Activated naive CD4-positive, alpha-beta T cell treated with anti-CD3 and anti-CD28 coated beads, Interleukin-2, amount 50 U/mL, for 72 hours (primary cell): ENCODE results near the gene IL4I1. TPM values are rescaled to one million over a fixed set of nuclear protein-coding genes. Genes with fewer than 3 reads are reported as not detected.
"Not testable (repeated sequence)": the region's sequence is repeated elsewhere in the genome, so short reads cannot be mapped to it uniquely, and the experiment has no call there.

Source experiments
- ATAC-seq, 2 donors: fragments of 150-1000 bp; cut with Tn5 transposase; 2 replicates each; pipeline ENCODE4 v1.10.0; 2021; ENCODE audit warnings: mild to moderate bottlenecking in 2 of 2, moderate library complexity in 2 of 2
- DNase-seq, 2 donors: peaks; one replicate each; pipeline ENCODE4 v3.0.0; 2021 to 2022; ENCODE audit warnings: low spot score in 2 of 2
- H3K27ac Mint-ChIP-seq, 2 donors: one replicate each; pipeline ENCODE4 v1.8.0; 2022; ENCODE audit warnings: mild to moderate bottlenecking in 2 of 2, mixed read lengths in 2 of 2
- H3K36me3 Mint-ChIP-seq, 2 donors: one replicate each; pipeline ENCODE4 v1.8.0; 2022; ENCODE audit warnings: mixed read lengths in 2 of 2
- H3K9me3 Mint-ChIP-seq, 2 donors: one replicate each; pipeline ENCODE4 v1.8.0; 2022; ENCODE audit warnings: mixed read lengths in 2 of 2
- total RNA-seq, 2 donors: library from RNA; stranded (reverse); gene quantifications; one replicate each; pipeline ENCODE4 v1.2.3, GENCODE V29; 2022

IL4I1 gene
- total RNA-seq, 2 donors from 2014 or later = 6.3 to 11.1 TPM

DNA sequence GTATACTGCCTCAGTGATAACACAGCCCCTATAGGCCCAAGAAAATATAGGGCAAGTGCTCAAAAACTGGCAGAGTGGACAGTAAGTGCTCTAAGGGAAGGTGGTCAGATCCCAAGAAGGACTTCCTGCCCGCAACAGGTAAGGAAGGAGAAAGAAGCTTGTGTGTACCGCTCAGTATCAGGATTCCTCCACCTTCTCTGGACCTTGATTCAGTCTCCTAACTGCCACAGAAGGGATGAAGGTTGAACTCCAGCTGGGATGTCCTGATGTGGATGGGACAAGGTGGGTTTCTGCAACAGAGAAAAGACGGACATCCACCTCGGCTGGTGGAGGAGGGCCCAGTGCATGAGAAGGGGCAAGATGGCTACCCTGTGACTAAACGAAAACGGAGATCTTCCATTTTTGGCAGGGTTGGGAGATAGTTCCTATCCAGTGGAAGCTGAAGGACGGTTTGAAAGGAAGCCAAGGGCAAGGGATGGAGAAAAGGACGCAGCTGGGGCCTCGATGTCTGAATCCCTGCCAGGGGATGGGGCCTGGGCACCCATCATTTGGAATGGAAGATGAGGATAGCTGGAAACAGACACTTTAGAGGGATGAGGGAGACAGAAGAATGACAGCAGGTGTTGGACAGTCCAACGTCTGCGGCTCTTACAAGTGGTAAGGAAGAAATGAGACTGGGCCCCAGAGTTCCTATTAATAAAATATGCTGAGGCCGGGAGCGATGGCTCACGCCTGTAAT lies 31.0 kb upstream of the IL4I1 start:
- no peak for ATAC-seq
- H3K36me3 Mint-ChIP-seq = peaks cover 38 to 56% of the 10 kb centered on the region in 2 donors
- no peak for DNase-seq
- H3K27ac Mint-ChIP-seq = peak overlapping the region; percentile 97 to 98
- H3K9me3 Mint-ChIP-seq = peaks cover 9 to 15% of the 10 kb centered on the region in 2 donors

DNA sequence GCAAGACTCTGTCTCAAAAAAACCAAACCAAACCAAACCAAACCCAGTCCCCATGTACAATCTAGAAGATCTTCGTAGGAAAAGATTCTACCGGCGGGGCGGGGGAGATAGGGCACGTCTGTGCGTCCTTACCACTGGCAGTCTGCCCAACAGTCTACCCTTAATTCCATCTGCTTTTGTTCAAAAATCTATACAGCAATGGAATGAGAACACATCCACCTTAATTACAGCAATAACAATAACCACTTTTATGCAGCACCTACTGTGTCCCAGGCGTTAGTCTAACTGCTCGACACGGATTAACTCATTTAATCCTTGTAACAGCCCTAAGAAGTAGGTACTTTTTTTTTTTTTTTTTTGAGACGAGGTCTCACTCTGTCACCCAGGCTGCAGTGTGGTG lies 29.8 kb upstream of the IL4I1 start:
- DNase-seq = no peak
- H3K9me3 Mint-ChIP-seq = peaks cover 6 to 9% of the 10 kb centered on the region in 2 donors
- H3K36me3 Mint-ChIP-seq = peaks cover 38 to 55% of the 10 kb centered on the region in 2 donors
- ATAC-seq = no peak
- peak overlapping the region in 1 of 2 donors; percentile 55 for H3K27ac Mint-ChIP-seq

DNA sequence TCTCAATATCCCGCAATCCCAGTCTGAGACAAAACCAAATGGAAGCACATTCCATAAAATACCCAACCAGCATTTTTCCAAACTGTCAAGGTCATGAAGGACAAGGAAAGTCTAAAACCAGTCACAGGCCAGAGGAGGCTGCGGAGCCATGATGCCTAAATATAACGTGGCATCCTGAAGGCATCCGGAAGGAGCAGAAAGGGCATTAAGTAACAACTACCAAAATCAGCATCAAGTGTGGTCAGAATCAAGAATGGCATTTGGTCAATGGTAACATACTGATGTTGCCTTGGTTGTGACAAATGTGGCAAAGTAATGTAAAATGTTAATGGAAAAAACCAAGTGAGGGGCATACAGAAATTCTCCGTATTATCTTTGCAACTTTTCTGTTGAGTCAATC lies 28.8 kb upstream of the IL4I1 start:
- Mint-ChIP-seq H3K9me3 (peaks cover 6 to 7% of the 10 kb centered on the region in 2 donors), H3K27ac (peak overlapping the region in 1 of 2 donors; percentile 86), H3K36me3 (peaks cover 36 to 51% of the 10 kb centered on the region in 2 donors)
- DNase-seq = no peak
- ATAC-seq = no peak

DNA sequence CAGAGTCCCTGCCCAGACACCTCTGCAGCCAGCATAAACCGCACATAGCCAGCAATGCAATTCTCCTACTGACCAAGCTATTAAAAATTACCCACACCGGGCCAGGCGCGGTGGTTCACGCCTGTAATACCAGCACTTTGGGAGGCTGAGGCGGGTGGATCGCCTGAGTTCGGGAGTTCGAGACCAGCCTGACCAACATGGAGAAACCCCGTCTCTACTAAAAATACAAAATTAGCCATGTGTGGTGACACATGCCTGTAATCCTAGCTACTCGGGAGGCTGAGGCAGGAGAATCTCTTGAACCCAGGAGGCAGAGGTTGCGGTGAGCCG lies 28.2 kb upstream of the IL4I1 start:
- ATAC-seq, DNase-seq, H3K9me3 Mint-ChIP-seq: not testable (repeated sequence)
- Mint-ChIP-seq H3K36me3 (peaks cover 29 to 44% of the 10 kb centered on the region in 2 donors), H3K27ac (peak overlapping the region in 1 of 2 donors; percentile 86)

DNA sequence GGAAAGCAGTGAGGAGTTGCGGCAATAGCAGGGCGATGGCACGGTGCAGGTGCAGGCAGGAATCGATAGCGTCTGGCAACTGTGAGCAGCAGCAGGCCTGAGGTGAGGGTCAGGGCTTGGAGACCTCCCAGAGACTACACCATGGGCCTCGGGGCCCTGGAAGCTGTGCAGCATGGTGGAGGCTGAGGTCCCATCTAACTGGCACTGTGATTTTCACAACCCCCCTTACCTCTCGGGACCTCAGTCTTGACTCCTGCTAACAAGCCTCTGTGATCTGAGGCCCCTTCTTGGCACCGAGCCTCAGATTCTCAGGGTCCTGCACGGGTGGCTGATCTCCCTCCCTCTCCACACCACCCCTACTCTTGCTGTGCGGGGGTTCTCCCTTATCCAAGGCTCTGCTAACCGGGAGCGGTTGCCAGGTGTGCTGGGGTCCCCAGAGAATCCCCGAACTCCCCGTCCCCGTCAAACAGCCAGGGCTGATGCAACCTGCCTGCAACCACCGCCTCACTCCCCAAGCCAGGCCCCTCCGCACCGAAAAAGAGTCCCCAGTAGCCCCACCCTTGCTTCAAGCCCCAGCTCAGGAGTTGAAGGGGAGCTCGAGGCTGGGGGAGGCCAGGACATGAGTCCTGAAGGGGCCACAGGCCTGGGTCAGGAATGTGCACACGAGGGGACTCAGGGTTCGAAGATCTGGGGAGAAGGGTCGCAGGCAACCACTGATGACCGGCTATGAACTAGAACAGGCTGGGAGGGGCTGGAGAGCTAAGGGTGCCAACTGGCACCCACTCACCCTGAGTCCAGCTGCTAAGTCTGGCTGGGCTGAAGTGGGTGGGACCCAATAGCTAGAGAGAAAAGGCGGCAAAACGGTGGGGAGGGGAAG lies 27.6 kb upstream of the IL4I1 start:
- no peak for DNase-seq
- Mint-ChIP-seq H3K36me3 (peaks cover 23 to 38% of the 10 kb centered on the region in 2 donors), H3K27ac (peak overlapping the region; percentile 32 to 50), H3K9me3 (no peaks in the 10 kb centered on the region)
- ATAC-seq = no peak

DNA sequence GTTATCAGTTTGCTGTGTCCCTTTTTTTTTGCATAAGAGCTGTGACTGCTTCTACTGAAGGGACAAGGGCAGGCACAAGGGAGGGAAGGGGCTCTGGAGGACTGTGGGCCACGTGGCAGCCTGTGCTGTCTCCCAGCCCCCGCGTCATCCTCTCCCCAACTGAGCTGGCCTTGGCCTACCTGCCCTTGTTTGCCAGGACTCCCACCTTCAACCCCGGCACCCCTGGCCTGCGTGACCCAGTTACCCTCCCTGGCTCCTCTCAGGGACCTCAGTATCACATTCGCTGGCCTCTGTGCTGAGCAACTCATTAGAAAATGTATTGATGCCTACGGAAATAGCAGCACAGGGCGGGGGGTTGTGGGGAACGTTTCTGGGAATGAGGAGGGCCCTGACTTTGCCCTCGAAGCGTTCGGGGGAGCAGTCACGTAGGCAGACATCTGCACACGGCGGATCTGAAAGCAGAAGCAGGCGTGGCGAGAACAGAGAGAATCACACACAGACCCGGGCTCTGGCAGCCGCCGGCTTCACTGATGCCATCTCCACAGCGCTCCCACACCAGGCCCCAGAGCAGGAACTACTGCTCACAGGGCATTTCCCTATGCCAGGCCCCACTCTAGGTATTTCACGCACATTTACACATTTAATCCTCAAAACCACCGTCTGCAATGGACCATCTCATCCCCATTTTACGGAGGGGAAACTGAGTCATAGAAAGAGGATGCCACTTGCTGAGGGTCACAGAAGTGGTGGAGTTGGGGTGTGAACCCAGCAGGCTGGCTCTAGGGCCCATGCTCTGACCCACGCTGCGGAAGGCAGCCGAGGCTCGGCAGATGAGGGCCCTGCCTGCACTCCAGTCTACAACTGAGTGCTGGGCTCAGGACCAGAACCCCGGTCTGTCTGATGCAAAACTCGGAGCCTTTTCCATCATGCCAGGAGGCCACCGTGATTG lies 26.6 kb upstream of the IL4I1 start:
- DNase-seq (no peak), ATAC-seq (no peak)
- Mint-ChIP-seq H3K27ac (peak overlapping the region; percentile 32 to 60), H3K9me3 (no peaks in the 10 kb centered on the region), H3K36me3 (peaks cover 14 to 33% of the 10 kb centered on the region in 2 donors)

DNA sequence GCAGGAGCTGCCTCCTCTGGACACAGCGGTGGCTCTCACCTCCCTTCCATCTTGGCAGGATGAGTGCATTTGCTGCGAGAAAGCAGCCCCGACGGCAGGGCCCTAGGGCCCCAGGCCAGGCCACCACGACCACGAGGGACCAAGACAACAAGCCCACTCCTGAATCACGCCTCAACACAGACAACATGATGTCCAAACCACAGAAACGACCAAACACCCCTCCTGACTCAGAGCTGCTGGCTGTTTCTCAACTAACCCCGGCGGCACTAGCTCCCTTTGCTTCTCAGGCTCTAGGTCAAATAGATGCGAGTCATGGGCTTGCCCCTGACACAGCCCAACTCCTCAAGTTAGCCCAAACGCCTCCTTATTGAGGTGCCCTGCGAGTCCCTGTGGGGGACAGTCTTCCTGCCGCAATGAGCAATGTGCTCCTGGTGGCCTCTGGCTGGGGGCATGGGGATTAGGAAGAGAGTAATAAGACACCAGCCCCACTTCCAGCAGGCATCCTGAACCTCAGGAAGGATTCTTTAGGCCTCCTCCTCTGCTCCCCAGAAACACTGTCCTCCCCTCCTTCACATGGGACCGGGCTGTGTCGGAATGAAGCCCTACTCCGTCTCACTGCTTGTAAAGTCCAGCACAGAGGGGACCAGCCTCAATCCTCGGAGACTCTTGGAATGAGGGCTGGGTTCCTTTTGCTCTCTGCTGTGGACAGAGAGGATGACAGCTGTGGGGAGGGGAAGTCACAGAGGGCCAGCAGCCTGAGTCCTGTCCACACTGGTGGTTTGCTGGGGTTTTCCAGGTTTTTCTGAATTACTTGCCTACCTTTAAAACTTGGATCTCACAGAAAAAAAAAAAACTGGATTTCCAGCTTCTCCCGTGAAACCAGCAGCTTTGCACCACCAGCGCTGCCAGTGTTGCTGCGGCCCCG lies 25.4 kb upstream of the IL4I1 start:
- H3K27ac Mint-ChIP-seq = peak overlapping the region; percentile 86 to 89
- H3K36me3 Mint-ChIP-seq = peaks cover 5 to 27% of the 10 kb centered on the region in 2 donors
- ATAC-seq (peak; percentile 51 to 78), DNase-seq (no peak)
- H3K9me3 Mint-ChIP-seq = no peaks in the 10 kb centered on the region

DNA sequence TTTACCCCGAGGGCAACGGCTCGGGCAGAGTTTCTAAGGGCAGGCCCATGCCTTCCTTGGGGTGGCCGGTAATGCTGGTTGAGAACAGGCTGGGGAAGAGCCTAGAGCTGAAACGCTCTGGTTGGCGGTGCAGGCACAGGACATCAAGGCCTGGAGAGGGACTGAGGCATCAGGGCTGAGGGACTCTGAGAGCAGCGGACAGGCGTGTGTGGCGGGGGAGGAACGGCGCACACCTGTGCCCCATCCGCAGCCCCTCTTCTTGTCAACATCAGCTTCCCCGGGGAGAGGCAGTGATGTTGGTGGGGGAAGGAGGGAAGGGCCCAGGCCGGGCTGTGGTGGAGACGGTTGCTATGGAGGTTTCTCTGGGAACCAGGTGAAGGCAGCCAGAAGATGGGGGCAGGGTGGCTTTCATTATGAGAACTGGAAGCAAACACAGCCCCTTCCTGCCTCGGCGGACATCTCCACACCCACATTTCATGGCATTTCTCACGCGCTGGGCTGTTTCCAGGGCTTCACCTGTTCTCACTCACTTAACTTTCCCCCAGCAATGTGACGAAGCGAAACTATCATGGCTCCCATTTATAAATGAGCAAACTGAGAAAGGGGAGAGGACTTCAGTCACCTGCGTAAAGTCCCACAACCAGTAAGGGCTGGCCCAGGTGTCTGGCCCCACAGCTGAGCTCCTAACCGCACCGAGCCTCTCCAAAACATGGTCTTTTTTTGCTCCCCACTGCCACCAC lies 24.1 kb upstream of the IL4I1 start:
- no peak for DNase-seq
- Mint-ChIP-seq H3K27ac (peak overlapping the region; percentile 86 to 89), H3K36me3 (peaks cover 7 to 37% of the 10 kb centered on the region in 2 donors), H3K9me3 (no peaks in the 10 kb centered on the region)
- no peak for ATAC-seq

DNA sequence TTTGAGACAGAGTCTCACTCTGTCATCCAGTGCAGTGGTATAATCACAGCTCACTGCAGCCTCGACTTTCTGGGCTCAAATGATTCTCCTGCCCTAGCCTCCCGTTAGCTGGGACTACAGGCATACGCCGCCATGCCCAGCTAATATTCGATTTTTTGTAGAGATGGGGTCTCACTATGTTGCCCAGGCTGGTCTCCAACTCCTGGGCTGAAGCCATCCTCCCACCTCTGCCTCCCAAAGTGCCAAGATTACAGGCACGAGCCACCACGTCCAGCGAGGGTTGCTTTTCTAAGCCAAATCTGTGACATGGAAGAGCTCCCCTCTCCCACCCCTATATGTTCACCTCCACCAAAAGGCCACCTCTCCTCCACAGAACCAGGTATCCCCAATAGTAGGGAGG lies 21.4 kb upstream of the IL4I1 start:
- Mint-ChIP-seq H3K9me3 (no peaks in the 10 kb centered on the region), H3K27ac (peak overlapping the region in 1 of 2 donors; percentile 14), H3K36me3 (peaks cover 12 to 51% of the 10 kb centered on the region in 2 donors)
- ATAC-seq = no peak
- DNase-seq = no peak

DNA sequence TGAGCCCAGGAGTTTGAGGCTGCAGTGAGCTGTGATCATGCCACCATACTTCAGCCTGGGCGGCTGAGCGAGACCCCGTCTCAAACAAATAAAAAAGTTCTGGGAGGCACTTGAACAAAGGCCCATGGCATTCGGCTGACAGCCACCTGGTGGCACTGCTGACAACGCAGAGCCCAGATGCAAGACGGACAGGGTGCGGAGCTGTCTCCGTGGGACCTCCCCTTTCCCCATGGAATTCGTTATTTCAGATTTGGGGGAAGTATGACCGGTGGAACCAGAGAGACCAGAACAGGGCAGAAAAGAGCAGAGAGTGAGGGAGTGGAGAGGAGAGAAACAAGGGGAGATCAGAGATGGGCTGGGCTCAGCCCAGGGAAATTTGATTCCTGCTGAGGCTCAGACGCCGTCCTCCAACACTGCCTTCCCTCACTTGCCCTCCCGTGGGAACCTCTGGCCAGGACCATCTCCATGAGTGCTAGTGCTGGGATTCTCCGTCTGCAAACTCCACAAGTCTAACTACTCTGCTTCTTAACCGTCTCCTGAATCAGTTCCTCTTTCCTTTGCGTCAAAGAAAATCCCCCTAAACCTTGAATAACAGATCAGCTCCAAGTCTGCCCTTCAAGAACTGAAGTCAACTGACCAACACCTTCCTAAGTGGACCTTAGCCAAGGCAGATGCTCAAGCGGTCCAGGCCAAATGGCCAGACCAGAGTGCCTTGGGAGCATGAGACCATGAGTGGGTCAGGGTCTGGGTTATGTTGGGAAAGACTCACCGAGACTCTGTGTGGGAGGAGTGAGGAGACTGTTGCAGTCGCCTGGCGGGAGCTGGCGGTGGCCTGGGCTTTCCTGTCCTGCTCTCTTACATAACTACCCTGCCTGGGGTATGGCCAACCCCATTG lies 20.4 kb upstream of the IL4I1 start:
- Mint-ChIP-seq H3K27ac (peak overlapping the region in 1 of 2 donors; percentile 14), H3K9me3 (no peaks in the 10 kb centered on the region), H3K36me3 (peaks cover 12 to 58% of the 10 kb centered on the region in 2 donors)
- no peak for ATAC-seq
- DNase-seq = no peak

DNA sequence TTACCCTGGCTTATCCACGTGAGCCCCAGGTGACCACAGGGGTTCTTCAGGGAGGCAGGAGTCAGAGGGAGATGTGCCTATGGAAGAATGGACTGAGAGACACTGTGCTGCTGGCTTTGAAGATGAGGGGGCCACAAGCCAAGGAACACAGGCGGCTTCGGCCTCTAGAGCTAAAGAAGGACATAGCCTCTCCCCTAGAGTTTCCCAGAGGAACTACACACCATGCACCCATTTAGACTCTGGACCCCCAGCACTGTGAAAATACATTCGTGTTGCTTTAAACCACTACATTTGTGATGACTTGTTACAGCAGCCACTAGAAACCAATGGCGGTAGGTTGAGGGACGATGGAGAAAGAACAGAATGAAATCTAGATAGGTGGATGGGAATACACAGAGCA lies 18.6 kb upstream of the IL4I1 start:
- no peak for ATAC-seq
- DNase-seq = no peak
- peak overlapping the region; percentile 4 to 17 for H3K27ac Mint-ChIP-seq
- no peaks in the 10 kb centered on the region for H3K9me3 Mint-ChIP-seq
- H3K36me3 Mint-ChIP-seq = peaks cover 12 to 56% of the 10 kb centered on the region in 2 donors

DNA sequence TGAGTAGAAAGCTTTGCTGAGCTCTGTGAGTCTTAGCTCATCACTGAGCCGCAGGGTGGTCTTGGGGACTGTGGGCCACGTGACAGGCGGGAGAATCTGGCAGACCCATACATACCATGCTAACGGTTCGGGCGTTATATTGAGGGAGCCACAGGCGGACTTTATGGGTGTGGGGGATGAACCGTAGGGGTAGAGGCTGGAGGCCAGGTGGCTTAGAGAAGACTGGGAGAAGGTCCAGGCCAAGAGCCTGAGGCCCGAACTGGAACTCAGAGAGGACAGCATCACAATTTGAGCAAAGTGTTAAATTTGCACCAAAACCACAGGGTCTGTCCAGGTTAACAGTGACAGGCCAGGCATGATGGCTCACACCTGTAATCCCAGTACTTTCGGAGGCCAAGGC lies 17.0 kb upstream of the IL4I1 start:
- ATAC-seq = no peak
- Mint-ChIP-seq H3K36me3 (peaks cover 12 to 65% of the 10 kb centered on the region in 2 donors), H3K27ac (peak overlapping the region; percentile 75 to 89), H3K9me3 (no peaks in the 10 kb centered on the region)
- DNase-seq = no peak

DNA sequence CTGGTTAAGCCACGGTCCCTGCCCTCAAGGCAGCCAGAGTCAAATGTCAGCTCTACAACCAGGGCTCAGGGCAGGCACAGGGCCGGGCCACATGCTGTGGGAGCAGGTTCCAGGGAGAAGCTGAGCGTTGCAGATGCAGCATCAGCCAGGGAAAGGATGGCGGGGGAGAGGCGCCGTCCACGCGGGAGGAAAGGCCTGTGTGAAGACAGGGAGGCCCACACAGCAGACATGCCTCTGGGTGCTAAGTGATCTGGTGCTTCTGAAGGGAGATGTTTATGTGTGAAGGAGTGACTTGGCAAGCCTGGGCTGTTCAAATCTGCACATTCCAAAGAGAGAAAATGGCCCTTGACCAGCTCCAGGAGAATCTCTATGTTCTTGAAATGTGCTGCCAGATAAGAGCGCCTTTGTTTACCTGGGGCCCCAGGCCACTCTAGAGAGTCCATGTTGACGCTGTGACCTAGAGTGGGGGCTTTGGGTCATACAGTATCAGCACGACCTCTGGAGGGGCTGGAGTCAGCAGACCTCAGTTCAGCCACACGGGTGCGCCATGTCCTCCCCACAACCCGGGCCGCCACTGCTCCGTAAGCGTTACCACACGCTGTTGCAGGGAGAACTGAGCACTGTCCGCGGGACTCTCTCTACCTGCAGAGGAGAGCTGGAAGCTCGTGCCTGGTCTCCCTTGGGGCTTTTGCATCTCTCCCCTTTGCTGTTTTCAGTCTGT lies 16.4 kb upstream of the IL4I1 start:
- Mint-ChIP-seq H3K36me3 (peaks cover 12 to 66% of the 10 kb centered on the region in 2 donors), H3K27ac (peak overlapping the region; percentile 75 to 89), H3K9me3 (no peaks in the 10 kb centered on the region)
- DNase-seq (no peak), ATAC-seq (peak in 1 of 2 donors; percentile 42)
